ENCODE measurements around the gene TFPI2. TPM values are rescaled to one million over a fixed set of nuclear protein-coding genes. Genes with fewer than 3 reads are reported as not detected.
A peak's percentile ranks its signal among the peaks of the same experiment; 100 is the strongest.
"Not testable (repeated sequence)": the region's sequence is repeated elsewhere in the genome, so short reads cannot be mapped to it uniquely, and the experiment has no call there.

Gene TFPI2
- total RNA-seq, 1 experiment from 2014 or later, result 1.7 TPM

DNA sequence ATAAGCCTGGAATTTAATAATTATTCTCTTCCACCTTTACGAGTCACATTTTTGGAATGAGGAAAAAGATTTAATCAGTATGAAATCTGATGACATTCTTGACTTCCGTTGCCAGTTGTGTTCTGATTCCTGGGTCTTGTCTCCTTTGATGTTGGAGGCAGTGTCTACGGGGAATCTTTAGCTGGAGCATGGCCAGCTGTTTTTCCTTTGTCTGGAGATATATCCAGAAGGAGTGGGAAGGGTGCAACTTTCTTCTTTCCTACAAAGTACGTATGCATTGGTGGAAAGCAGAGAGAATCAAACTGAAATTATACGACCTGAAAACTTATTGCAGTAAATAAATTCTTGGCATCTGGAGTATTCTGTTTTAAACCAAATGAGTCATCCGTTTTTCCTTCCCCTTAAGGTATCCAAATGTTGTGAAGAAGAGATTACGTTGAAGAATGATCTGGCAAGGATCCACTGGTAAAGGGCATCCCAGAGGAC is 24.1 kb upstream of the TFPI2 start:
- no peaks in the 10 kb centered on the region for H3K27me3 ChIP-seq
- no peaks in the 10 kb centered on the region for H3K9me3 ChIP-seq
- no peak for DNase-seq
- no peak overlapping the region for H3K4me3 ChIP-seq
- no peaks in the 10 kb centered on the region for H3K36me3 ChIP-seq

GRCh38 chr7:93913197-93913596 is 22.6 kb upstream of the TFPI2 start:
- no peak overlapping the region for H3K4me3 ChIP-seq
- H3K36me3 ChIP-seq, result no peaks in the 10 kb centered on the region
- H3K9me3 ChIP-seq, result no peaks in the 10 kb centered on the region
- H3K27me3 ChIP-seq, result no peaks in the 10 kb centered on the region
- DNase-seq, result no peak

DNA sequence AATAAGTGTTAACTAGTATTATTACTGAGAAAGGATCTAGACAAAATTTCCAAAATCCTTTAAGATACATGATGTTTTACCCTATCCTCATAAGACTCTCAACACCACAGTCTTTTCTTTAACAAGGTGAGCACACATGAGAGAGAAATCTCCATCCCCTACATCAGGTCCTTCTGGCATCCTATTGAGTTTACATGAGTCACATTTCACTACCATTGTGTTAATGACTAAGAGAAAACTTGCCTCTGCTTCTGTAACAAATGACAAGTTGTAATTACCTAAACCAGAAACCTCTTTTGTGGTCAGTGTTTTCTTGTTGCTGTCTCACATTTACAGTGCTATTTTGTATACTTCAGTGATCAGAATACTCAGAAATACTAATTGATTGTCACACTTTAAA is 21.1 kb upstream of the TFPI2 start:
- DNase-seq, H3K4me3 ChIP-seq, H3K9me3 ChIP-seq: not testable (repeated sequence)

GRCh38 chr7:93911242-93911641 is 20.7 kb upstream of the TFPI2 start:
- not testable (repeated sequence) for H3K27me3 ChIP-seq, DNase-seq, H3K9me3 ChIP-seq, H3K4me3 ChIP-seq, H3K36me3 ChIP-seq

More for the DNA sequence above, 21.1 kb upstream of the TFPI2 start:
- not testable (repeated sequence) for H3K27me3 ChIP-seq, H3K36me3 ChIP-seq

DNA sequence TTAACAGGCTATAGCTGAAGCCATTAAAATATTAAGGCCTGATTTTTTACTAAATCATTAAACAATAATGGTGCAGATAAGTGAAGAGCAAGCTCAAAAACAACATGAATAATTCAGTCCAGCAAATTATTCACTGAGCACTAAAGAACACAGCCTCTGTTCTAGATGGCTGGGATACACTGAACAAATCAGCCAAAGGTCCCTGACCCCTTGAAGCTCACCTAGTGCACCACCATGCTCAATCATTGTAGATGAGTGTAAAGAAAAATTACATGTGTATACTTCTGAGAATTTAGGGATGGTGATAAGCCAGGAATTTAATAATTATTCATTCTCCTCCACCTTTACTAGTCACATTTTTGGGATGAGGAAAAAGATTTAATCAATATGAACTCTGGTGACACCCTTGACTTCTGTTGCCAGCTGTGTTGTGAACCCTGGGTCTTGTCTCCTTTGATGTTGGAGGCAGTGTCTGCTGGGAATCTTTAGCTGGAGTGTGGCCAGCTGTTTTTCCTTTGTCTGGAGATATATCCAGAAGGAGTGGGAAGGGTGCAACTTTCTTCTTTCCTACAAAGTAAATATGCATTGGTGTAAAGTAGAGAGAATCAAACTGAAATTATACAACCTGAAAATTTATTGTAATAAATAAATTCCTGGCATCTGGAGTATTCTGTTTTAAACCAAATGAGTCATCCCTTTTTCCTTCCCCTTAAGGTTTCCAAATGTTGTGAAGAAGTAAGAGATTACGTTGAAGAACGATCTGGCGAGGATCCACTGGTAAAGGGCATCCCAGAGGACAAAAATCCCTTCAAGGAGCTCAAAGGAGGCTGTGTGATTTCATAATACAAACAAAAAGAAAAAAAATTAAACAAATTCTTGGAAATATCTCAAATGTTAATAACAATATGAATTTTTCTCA is 19.8 kb upstream of the TFPI2 start:
- no peak overlapping the region for H3K4me3 ChIP-seq
- H3K36me3 ChIP-seq, result no peaks in the 10 kb centered on the region
- no peaks in the 10 kb centered on the region for H3K27me3 ChIP-seq
- DNase-seq, result peak; percentile 32
- H3K9me3 ChIP-seq, result no peaks in the 10 kb centered on the region

DNA sequence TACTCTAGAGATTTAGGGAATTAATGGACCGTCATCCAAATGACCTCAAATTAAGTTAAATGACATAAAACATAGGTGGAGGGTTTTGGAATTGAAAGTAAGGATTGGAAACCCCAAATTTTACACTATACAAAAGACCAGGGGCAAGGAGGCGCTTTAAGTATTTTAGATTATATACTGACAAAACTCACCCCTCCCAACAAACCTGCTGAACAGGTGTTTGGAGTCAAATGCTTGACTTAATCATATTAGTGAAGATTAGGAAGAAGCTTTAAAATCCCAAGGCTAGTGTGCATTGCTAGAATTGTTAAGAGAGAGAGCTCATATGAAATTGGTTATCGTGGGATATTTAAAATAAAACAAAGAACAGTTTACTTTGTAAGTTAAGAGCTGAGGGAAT is 15.7 kb upstream of the TFPI2 start, which contains the start of gene GNGT1:
Gene GNGT1, plus strand, starts transcription at position 301 of the 400 bp plus-strand sequence. CDS start 180 bp downstream, outside the sequence.
- no peaks in the 10 kb centered on the region for H3K9me3 ChIP-seq
- DNase-seq, result no peak
- H3K27me3 ChIP-seq, result no peaks in the 10 kb centered on the region
- H3K4me3 ChIP-seq, result no peak within 1 kb of the TSS
- H3K36me3 ChIP-seq, result no peaks in the 10 kb centered on the region

DNA sequence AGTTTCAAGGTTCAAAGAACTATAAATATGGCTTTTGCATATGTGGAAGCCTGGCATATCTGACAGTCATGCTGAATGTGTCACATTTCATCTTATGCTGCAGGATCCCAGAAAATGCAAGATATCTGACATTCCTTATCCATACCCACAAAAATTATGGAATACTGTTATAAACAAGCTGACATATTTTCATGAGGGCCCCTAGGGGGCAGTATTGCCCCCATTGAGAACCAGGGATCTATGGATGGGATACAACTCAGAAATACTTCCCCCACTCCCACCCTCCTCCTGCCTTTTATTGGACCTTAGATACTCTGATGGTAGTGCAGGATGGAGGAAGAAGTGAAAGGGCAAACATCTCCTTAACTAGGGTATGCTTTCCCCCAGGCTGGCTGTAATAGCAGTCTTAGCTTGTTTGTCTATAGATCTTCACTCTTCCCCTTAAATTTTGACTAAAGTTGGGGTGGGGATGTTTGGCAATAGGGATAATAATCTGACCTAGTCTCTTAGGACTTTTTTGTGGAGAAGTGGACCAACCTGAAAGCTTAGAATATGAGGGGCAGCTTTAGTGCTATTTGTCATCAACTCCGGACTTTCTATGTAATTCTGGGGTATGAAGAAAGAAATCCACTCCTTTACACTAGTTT is 12.3 kb upstream of the TFPI2 start:
- no peak overlapping the region for H3K4me3 ChIP-seq
- DNase-seq, result no peak
- no peaks in the 10 kb centered on the region for H3K36me3 ChIP-seq
- H3K9me3 ChIP-seq, result no peaks in the 10 kb centered on the region
- H3K27me3 ChIP-seq, result no peaks in the 10 kb centered on the region

- H3K36me3 ChIP-seq, result no peaks in the 10 kb centered on the region
- no peaks in the 10 kb centered on the region for H3K9me3 ChIP-seq
- H3K27me3 ChIP-seq, result no peaks in the 10 kb centered on the region
- DNase-seq, result no peak
- no peak overlapping the region for H3K4me3 ChIP-seq
Measured at GRCh38 chr7:93897680-93898079, 7.1 kb upstream of the TFPI2 start.

DNA sequence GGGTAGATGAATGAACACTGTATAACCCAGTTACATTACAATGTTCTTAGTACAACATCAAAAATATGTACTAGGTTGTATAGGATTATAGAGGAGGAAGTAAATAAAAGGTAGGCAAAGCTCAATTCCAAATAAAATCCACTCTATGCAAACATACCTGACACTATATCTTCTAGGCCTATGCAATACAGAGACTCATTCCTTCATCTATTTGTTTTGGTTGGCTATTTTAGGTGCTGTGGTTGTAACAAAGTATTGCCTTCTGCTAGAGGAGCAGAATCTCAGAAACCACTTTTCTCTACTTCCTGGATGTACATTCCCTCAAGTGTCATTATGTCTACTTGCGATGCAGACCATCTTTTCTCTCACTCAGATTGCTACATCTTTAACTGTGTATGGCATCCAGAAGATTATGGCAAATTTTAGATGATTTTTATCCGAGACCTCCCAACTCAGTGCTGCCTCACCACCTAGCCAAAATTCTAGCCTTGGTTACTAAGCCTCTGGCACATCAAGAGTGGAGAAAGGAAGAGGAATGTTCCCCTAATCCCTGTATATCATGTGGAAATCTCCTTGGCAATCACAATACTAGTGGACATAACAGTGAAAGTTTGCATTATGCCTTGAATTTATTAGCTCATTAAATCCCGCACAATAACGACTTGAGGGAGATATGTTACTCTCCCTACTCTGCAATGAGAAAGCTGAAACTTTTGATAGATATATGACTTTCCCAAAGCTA is 5.5 kb upstream of the TFPI2 start:
- Histone ChIP-seq H3K27me3 (no peaks in the 10 kb centered on the region), H3K36me3 (no peaks in the 10 kb centered on the region), H3K9me3 (no peaks in the 10 kb centered on the region), H3K4me3 (no peak overlapping the region)
- no peak for DNase-seq

DNA sequence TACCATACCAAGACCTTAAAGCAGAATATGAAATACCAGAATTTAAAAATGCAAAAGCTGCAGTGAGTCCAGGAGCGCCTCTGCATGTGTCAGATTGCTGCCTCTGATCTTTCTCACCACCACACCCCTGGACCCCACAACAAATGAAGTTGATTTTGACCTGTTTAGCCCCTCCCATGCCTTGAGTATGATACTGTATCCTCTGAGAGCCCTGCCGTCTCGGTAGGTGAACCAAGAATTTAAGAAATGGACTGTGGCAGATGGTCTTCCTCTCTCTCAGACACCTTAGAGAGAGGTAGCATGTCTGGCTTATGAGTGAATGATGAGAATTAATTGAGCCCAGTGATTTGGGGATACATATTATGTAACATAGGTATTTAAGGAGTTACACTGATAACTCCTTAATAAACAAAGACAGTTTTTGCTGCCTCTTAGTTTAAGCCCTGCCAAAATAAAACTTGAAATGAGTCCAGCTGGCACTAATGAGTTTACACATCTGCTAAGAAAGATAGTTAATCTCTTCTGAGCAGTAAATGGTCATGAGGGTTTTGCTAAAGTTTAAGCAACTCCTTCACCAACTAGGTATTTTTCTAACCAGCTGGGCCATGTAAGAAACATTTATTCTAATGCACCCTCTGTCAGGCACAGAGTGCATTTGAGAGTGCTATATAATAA is 4.5 kb upstream of the TFPI2 start:
- DNase-seq, result no peak
- no peaks in the 10 kb centered on the region for H3K27me3 ChIP-seq

GRCh38 chr7:93894426-93894825 is 3.9 kb upstream of the TFPI2 start:
- Histone ChIP-seq H3K4me3 (no peak overlapping the region), H3K27me3 (no peaks in the 10 kb centered on the region), H3K36me3 (no peaks in the 10 kb centered on the region), H3K9me3 (no peaks in the 10 kb centered on the region)
- DNase-seq, result no peak

More for the DNA sequence above, 4.5 kb upstream of the TFPI2 start:
- Histone ChIP-seq H3K4me3 (no peak overlapping the region), H3K9me3 (no peaks in the 10 kb centered on the region), H3K36me3 (no peaks in the 10 kb centered on the region)

GRCh38 chr7:93890041-93890463 is 501 bp downstream of the TFPI2 start:
- H3K36me3 ChIP-seq, result no peaks in the 10 kb centered on the region
- peak overlapping the region; percentile 46 for H3K4me3 ChIP-seq
- no peaks in the 10 kb centered on the region for H3K27me3 ChIP-seq
- no peaks in the 10 kb centered on the region for H3K9me3 ChIP-seq
- DNase-seq, result no peak

DNA sequence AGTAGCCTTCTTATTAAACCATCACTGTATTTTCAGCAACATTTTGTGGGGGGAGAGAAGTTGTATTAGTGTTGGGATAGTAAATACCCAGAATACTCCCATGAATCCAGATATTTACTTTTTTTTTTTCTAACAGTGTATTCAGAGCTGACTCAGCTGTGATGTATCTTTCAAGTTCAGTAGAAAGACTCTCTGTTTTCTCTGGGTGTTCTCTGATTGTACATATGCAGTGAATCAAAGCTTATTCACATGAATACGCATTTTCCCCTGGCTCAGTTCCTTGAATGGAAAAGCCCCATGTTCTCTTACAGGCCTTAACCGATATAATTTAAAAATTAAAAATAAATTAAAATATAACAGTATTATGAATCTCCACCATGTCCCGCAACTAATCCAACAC is 1.3 kb downstream of the TFPI2 start:
- H3K36me3 ChIP-seq, result no peaks in the 10 kb centered on the region
- no peaks in the 10 kb centered on the region for H3K9me3 ChIP-seq
- no peak for DNase-seq
- H3K27me3 ChIP-seq, result no peaks in the 10 kb centered on the region
- H3K4me3 ChIP-seq, result no peak overlapping the region

DNA sequence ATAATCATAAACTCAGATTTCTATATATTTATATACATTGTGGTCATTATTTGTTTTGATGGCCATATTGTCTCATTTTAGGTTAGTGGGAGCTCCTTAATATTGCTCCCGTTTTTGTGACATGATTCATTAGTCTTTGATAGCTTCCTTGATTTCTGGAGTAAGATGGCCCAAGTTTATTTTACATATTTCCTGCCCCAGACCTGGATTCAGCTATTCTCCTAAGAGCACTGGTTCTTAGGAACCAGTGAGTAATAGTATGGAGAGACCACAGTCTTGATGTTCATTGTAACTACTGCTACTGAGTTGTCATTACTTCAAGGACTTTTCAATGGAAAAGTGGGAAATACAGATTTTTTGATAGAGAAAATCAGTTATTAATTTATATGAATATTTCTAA is 6.0 kb downstream of the TFPI2 start:
- no peaks in the 10 kb centered on the region for H3K36me3 ChIP-seq
- no peaks in the 10 kb centered on the region for H3K9me3 ChIP-seq
- no peak for DNase-seq
- H3K27me3 ChIP-seq, result no peaks in the 10 kb centered on the region
- no peak overlapping the region for H3K4me3 ChIP-seq

- DNase-seq, result no peak
- H3K36me3 ChIP-seq, result no peaks in the 10 kb centered on the region
- no peaks in the 10 kb centered on the region for H3K27me3 ChIP-seq
- H3K4me3 ChIP-seq, result no peak overlapping the region
- H3K9me3 ChIP-seq, result no peaks in the 10 kb centered on the region
Measured at GRCh38 chr7:93883917-93884345, 6.6 kb downstream of the TFPI2 start.

DNA sequence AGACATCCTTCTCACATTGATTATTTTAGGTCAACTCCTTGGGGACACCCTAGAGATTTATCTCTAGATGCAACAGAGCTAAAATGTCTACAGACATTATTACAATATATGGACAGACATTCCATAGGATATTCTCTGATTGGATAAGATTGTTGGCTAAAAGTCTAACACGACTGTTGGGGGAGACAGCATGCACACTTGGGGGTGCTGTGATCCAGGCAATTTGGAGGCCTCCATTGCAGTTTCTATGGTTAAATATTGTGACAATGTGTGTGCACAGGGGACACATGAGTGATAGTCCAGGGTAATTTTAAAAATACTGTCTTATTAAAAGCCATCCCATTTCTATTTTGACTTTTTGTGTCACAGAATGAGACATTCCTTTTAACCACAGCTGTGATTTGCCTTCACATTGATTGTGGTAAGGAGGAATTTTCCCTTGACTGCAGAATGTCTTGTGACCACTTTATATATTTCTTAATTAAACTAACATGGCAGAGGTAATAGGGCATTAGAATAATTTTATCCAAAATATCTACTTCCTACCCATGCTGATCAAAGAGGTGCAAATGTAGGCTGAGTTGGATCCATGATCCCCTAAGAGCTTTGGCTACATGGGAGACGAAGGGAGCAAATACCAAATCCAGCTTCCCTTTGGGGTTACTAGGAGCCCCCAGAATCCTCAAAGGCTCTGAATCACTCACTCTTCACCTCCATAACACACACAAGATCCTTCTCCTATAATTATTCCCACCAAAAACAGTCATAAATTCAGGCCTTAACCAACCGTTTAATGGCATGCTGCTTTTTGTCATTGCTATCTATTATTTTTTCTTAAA is 7.3 kb downstream of the TFPI2 start:
- Histone ChIP-seq H3K27me3 (no peaks in the 10 kb centered on the region), H3K36me3 (no peaks in the 10 kb centered on the region), H3K9me3 (no peaks in the 10 kb centered on the region), H3K4me3 (no peak overlapping the region)
- DNase-seq, result no peak
